GM19395 (cell line): ENCODE results near the gene ERCC3.

ENCODE experiments used
- ATAC-seq: cut with Tn5 transposase; IDR thresholded peaks from one replicate; pipeline ENCODE4 v1.9.1; 2021; ENCODE audit warnings: mild to moderate bottlenecking, moderate library complexity; ENCODE audit not compliant: unreplicated experiment

ERCC3 gene

GRCh38 chr2:127293748-127294562 is at the start of gene ERCC3:
ERCC3 (minus strand) TSS chr2:127294144; CDS start chr2:127294081, 63 bp downstream.
- ATAC-seq = peak; percentile 99

- no peak for ATAC-seq
Measured at GRCh38 chr2:127343277-127343676, 49.3 kb upstream of the ERCC3 start.

GRCh38 chr2:127342101-127342500 is 48.2 kb upstream of the ERCC3 start:
- ATAC-seq = peak; percentile 88

- ATAC-seq = no peak
Measured at GRCh38 chr2:127332335-127332734, 38.4 kb upstream of the ERCC3 start.

- peak; percentile 69 for ATAC-seq
Measured at GRCh38 chr2:127330753-127331152, 36.8 kb upstream of the ERCC3 start.

- no peak for ATAC-seq
Measured at GRCh38 chr2:127326289-127326945, 32.5 kb upstream of the ERCC3 start.

GRCh38 chr2:127324635-127325034 is 30.7 kb upstream of the ERCC3 start:
- ATAC-seq = no peak

GRCh38 chr2:127321303-127321702 is 27.4 kb upstream of the ERCC3 start:
- ATAC-seq = no peak

- ATAC-seq = no peak
Measured at GRCh38 chr2:127320586-127321275, 26.8 kb upstream of the ERCC3 start.

- no peak for ATAC-seq
Measured at GRCh38 chr2:127320067-127320466, 26.1 kb upstream of the ERCC3 start.

- ATAC-seq = no peak
Measured at GRCh38 chr2:127314193-127314988, 20.4 kb upstream of the ERCC3 start.

GRCh38 chr2:127313406-127313805 is 19.5 kb upstream of the ERCC3 start:
- peak; percentile 98 for ATAC-seq

GRCh38 chr2:127310980-127311379 is 17.0 kb upstream of the ERCC3 start:
- ATAC-seq = no peak

- ATAC-seq = no peak
Measured at GRCh38 chr2:127309468-127309867, 15.5 kb upstream of the ERCC3 start.

- no peak for ATAC-seq
Measured at GRCh38 chr2:127308586-127309138, 14.7 kb upstream of the ERCC3 start.

GRCh38 chr2:127305990-127306585 is 12.1 kb upstream of the ERCC3 start:
- peak; percentile 49 for ATAC-seq

- no peak for ATAC-seq
Measured at GRCh38 chr2:127302168-127302567, 8.2 kb upstream of the ERCC3 start.

- peak; percentile 17 for ATAC-seq
Measured at GRCh38 chr2:127293386-127293747, 577 bp downstream of the ERCC3 start.

- ATAC-seq = no peak
Measured at GRCh38 chr2:127288274-127288673, 5.7 kb downstream of the ERCC3 start.

GRCh38 chr2:127283275-127283674 is 10.7 kb downstream of the ERCC3 start:
- ATAC-seq = no peak
